ENCODE results near the gene P2RX4.
"Not testable (repeated sequence)": the region's sequence is repeated elsewhere in the genome, so short reads cannot be mapped to it uniquely, and the experiment has no call there.

P2RX4 gene

GRCh38 chr12:121189619-121190155 lies 20.2 kb upstream of the P2RX4 start:
- no peak overlapping the region for H3K27ac ChIP-seq
- TF ChIP-seq ZFX (IDR thresholded peaks at IDR 0.05) (no peak), CTCF (conservative IDR thresholded peaks at IDR 0.05) (no peak)

DNA sequence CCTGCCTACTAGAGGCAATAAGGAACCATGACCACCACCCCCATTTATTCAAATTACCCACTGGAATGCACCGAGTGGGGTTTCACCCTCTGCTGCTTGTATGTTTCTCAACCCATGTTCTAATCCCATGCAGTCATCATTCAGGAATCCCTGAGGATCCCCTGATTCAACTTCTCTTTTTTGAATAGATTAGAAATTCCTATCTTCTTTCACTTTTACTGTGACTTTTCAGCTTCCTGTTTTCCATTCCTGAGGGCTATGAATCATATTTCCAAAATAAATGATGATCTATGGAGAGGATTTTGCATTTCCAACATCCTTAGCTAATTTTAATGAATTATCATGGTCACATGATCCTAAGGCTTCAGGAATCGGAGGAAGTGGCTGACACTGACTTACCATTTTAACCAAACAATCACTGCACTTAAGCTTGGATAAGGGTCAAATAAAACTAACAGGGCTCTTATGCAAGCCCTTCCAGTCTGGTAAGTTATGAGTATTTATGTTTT lies 19.4 kb upstream of the P2RX4 start:
- H3K27ac ChIP-seq, result no peak overlapping the region
- TF ChIP-seq ZFX (IDR thresholded peaks at IDR 0.05) (no peak), CTCF (conservative IDR thresholded peaks at IDR 0.05) (no peak)

DNA sequence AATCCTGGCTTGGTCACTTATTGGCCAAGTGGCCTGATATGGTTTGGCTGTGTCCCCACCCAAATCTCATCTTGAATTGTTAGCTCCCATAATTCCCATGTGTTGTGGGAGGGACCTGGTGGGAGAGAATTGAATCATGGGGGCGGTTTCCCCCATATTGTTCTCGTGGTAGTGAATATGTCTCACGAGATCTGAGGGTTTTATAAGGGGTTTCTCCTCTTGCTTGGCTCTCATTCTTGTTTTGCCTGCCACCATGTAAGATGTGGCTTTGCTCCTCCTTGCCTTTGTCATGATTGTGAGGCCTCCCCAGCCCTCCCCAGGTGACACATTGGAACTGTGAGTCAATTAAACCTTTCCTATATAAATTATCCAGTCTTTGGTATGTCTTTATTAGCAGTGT lies 18.8 kb upstream of the P2RX4 start:
- no peak for TF ChIP-seq CTCF (conservative IDR thresholded peaks at IDR 0.05)
- TF ChIP-seq ZFX (IDR thresholded peaks at IDR 0.05), result no peak
- H3K27ac ChIP-seq, result no peak overlapping the region

DNA sequence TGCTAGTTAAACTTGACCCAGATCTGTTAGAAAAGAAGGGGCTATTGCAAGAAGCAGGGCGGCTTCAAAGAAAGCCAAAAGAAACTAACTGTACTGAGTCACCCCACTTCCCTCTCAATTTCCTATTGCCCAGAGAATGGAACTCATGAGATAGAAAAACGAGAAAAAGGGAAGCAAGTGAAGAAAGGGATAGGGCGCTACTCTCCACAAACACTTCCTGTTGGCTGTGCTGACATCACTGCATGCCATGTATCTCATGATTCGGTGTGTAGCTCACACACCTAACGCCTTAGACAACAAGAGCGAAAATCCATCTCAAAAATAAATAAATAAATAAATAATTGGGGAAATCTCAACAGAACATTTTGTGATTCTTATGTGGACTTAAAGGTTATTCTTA lies 13.0 kb upstream of the P2RX4 start:
- no peak overlapping the region for H3K27ac ChIP-seq
- TF ChIP-seq ZFX (IDR thresholded peaks at IDR 0.05), result no peak
- TF ChIP-seq CTCF (conservative IDR thresholded peaks at IDR 0.05), result no peak

DNA sequence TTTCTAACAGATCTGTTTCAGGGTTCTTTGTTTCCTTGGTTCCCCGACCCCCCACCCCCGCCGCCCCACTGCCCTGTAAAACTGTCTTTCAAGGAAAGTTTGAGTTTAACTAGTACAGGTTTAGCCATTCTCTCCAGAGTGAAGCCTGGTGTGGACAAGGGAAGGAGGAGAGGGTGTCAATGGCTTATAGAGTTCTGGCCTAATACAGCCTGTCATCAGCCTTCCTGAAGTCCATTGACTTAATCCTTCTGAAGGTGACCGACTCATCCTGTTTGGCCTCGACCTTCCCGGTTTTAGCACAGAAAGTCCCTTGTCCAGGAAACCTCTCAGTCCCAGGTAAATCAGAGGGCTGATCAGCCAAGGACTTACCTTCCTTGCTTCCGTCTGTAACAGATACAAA lies 11.0 kb upstream of the P2RX4 start:
- no peak overlapping the region for H3K27ac ChIP-seq
- TF ChIP-seq ZFX (IDR thresholded peaks at IDR 0.05) (no peak), CTCF (conservative IDR thresholded peaks at IDR 0.05) (no peak)

DNA sequence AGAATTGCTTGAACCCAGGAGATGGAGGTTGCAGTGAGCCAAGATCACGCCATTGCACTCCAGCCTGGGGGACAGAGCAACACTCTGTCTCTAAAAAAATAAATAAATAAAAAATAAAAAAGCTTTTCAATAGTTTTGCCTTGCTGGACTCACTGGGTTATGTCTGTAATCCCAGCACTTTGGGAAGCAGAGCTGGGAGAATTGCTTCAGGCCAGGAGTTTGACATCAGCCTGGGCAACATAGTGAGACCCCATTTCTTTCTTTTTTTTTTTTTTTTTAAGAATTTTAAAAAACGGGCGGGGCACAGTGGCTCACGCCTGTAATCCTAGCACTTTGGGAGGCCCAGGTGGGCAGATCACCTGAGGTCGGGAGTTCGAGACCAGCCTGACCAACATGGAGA lies 8.8 kb upstream of the P2RX4 start:
- not testable (repeated sequence) for H3K27ac ChIP-seq

DNA sequence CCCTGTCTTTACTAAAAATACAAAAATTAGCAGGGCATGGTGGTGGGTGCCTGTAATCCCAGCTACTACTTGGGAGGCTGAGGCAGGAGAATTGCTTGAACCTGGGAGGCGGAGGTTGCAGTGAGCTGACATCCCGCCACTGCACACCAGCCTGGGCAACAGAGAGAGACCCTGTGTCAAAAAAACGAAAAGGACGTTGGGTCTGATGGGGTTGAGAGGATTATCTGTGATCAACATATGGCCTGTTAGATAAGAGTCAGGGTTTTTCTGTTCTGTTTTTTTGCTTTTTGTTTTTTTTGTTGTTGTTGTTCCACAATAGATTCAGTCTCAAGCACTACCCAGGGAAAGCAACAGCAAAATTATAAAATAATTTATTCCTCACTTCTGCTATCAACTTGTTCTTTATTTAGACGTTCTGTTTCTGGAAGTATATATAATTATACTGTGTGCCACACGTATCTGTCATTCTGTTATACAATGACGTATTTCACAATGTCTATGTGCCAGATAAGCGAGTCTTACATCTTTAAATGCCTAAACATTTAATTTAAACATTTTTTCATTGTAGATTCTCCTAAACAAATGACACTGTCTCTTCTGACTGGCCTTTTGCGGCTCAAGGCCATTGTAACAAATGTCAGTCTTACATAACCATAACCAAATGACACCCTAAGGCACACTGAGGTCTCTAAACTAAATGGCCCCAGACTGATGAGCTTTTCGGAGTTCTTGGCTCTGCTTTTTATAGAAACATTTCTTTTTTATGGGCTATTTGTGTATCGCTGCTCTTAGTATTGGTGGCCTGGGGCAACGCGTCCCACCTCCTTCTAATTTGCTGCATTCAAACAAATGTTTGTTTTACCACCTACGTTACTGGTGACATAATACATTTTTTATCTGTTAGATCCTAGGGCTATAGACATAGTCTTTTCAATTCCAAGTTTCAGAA lies 7.2 kb upstream of the P2RX4 start:
- H3K27ac ChIP-seq, result no peak overlapping the region
- TF ChIP-seq CTCF (conservative IDR thresholded peaks at IDR 0.05) (no peak), ZFX (IDR thresholded peaks at IDR 0.05) (no peak)

All from C4-2B (cell line).